Cerebellar cortex (tissue), 1 donor: ENCODE data around the gene ALAS1.

Experiments
- DNase-seq: peaks from one replicate; pipeline ENCODE4 v3.0.0-alpha.2; 2015; ENCODE audit warnings: low spot score

Gene ALAS1

DNA sequence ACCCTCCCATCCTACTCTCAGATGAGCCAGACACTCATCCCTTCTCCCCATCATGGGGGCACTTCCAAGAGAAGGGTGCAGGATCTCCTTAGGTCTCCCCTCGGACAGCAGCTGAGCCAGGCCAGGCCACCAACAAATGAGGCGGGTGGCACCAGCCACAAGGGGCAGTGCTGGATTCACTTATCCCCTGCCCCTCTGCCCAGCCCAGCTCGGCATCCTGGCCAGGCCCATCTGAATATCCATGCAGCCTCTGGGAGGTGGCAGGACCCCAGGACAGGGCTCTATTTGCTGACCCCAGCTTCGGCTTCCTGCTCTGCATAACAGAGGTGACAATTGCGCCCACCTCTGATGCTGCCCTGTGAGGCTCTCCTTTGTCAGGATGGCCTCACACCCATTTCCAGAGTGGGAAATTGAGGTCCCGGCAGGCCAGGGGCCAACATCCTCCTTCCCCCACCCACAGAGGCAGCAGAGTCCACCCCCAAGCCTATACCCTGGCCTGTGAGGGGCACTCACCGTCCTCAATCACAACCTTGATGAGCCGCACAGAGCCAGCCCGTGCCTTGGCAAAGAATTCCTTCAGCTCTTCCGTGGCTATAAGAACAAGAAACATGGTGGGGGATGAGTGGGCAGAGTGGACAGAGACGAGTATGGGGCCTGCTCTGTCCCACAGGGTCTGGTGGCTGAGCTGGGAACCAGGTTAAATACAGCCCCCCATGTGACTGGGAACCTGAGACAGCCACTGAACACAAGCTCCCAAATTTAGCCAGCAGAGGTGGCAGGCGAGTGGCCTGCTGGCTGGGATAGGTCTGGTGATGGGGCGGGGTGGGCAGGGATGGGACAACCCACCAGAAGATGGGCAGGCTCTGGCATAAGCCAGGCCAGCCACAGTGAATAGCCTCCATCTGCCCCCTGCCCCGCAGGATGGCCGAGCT is 36.8 kb downstream of the ALAS1 start:
- no peak for DNase-seq

DNA sequence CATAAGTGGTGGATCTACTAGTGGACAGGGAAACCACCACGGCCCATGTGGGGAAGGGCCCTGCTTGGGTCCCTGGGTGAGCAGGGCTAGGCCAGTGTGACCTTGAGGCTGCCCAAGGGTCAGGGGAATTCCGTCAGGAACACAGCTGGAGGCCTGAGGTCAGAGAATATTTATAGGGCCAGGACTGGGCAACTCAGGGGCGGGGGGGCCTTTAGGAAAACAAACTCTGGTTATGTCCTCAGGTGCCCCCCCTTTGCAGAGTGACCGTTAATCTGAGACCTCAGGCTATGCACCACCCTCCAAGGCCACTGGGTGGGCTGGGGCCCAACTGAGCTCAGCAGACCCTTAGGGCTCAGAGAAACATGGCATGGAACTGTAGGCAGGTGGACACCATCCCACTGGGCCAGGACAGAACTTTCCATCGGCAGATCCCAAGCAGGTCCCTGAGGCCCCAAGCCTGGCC is 38.5 kb downstream of the ALAS1 start:
- DNase-seq: no peak

DNA sequence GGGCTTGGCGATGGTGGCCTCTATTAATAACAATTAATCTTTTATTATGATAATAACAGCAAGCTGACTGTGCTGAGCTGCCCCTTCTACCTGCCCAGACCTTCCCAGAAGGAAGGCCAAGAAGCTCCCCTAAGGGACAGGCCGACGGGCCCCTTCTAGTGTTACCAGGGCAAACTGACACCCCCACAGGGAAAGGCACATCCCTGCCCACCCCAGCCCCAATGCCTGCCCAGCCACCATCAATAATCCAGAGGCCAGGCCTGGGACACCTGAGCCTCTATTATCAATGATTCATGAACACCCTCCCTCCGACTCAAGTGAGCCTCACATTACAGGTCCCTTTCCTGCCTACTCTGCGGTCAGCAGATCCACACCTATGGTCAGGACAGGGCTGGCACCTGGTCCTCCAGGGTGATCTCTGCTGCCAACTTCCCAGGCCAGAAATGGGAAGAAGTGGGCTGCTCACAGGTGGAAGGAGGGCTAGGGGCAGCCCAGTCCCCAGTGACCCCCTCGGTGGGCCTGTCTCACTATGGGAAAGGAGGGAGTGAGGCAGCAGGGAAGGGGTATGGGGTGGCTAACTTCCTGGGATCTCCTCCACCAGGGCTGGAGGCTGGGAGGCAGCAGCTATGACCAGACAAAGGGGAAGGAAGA is 39.2 kb downstream of the ALAS1 start:
- DNase-seq: no peak

DNA sequence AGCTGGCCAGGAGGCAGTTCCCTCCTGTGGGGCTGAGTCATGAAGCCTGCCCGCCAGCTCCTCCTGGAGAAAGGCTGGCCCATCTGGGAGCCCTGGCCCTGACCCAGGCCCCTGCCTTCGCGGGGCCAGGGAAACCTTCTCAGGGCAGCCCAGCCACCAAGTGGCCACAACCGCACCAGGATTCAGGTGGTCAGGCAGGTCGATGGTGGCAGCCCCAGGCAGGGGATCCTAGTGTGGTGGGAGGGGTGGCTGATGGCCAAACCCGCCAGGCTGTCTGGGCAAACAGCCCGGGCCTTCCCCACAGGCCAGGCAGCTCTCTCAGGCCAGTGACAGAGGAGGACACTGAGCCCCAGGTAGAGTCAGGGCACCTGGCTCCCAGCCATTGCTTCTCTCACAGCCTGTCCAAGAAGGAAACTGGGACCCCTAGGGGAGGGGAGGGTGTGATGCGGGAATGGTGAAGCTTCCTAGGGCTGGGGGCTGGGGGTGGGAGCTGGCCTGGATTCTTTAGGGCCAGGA is 39.8 kb downstream of the ALAS1 start:
- DNase-seq: peak; percentile 92

DNA sequence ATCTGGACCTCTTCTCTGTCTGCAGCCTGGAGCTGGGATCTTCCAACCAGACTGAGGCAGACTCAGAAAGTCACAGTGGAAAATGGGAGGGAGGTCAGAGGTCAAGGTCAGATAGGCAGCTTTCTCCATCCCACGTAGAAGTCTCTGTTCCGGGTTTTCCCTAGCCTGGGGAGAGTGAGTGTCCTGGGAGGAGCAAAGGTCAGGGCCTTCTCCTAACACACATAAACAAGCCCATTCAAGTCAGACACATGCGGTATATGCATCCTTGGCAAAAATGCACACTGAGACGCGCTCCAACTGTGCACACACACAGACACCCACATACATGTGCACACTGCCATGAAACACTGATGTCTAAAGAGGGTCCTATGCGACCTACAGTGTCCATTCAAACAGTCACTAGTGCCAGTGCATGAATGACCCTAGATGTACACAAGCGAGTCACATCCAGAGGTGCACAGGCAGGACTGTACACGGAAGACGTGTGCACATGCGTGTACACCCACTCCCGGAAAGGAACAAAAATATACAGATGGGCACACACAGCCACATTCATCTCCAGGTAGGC is 40.3 kb downstream of the ALAS1 start:
- DNase-seq: no peak

DNA sequence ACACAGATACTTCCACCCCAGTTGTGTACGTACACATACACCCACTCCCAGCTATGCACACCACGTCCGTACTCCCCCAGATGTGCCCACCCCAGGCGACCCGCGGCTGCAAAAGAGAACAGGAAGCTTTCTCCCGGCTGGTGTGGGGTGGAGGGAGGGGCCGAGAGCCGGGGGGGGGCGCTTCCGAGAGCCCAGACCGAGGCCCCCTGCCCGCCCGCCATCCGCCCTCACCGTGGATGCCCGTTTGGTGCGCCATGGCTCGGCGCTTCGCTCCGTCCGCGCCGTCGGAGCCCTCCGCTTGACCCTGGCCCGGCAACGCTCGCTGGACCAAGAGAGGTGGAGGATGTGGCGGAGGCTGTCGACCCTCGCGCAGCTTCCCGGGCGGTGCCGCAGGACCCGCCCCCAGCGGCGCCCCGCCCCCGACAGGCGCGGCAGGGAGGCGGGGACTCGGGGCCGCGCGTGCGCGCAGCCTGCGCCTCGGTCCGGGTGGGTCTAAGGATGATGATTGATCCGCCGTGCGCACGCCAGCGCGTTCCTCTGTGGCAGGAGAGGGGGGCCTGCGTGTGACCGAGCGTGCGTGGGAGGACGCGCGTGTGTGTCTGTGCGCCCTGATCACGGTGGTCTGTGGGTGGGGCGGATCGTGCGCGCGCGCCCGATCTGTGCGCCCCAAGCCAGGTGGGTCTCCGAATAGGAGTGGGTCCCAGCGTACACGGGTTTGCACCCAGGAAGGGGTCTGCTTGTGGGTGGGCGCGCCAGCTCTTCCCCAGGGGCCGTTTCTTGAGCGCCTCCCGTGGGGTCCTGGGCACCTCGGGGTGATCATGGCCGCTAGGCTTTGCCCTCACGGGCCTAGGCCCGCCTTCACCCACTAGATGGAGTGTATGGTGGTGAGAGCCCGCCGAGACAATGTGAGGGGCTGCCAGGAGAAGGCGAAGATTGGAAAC is 41.1 kb downstream of the ALAS1 start, which contains the start of gene TWF2:
TWF2 (minus strand) TSS at position 398 of the 941 bp plus-strand sequence; CDS start at position 256, 142 bp downstream.
- DNase-seq: peak; percentile 71

DNA sequence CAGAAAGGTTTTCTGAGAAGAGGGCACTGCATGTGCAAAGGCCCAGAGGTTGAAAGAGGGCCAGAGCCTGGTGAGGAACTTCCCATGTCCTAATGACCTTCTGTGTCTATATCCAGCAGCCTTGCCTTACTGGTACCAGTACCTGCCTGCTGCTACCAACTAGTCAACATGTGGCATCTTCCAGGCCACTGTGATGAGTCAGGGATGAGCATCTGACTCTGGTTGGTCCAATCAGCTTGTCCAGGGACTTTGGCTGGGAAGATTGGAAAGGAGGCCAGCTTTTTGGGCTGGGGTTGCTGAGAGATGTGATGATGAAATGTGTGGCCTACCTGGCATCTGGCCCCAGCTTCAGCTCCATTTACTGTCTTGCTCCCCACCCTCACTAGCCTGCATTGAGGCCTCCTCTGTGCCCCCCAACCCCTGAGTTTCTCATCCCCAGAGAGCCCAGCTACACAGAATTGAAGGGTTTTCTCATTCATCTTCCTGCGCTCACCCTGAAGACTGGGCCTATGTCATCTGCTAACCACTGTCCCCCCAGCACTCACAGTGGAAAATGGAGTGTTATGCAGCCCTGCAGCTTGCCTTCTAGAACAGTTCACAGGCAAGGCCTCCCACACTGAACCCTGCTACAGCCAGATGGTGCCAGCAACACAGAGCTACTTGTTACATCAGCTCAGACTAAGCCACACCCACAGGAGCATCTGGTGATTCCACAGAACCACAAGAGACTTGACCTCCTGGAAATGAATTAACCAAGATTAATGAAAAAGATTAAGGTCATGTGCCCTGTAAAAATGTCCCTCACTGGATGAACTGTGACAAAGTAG is 42.3 kb downstream of the ALAS1 start:
- peak; percentile 67 for DNase-seq

DNA sequence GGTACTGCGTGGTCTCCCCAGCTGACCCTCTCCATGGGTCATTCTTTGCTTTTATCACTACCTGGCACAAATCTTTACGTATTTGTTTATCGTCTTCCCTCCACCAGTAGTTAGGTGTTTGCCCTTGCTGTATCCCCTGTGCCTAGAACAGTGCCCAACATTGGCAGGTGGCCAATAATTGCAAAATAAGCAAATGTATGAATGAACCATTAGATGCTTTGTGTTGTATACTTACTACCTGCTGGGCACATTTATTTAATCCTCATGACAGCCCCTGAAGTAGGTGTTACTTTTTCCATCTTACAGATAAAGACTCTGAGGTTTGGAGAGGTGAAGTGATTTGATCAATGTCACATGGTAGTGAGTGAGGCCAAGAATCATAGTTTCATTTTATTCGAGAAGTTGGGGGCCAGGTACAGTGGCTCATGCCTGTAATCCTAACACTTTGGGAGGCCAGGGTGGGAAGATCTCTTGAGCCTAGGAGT is 43.0 kb downstream of the ALAS1 start:
- DNase-seq: no peak

DNA sequence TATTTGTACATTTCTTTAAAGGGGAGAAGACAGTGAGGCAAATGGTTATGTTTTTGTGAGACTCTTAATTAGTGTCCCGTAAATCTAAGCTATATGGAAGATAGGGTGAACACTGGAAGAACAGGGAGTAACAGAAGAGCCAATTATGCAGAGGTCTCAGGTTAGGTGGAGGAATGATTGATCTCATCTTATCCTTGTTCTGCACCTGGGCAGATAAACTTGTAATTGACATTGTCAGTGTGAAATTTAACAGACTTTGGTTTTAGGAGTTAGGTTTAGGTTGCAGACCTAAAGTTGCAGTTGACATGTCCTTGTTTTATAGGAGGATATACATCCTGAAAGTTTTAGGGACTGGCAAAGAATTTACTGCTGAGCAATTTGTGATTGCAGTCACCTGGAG is 44.1 kb downstream of the ALAS1 start:
- DNase-seq: no peak

DNA sequence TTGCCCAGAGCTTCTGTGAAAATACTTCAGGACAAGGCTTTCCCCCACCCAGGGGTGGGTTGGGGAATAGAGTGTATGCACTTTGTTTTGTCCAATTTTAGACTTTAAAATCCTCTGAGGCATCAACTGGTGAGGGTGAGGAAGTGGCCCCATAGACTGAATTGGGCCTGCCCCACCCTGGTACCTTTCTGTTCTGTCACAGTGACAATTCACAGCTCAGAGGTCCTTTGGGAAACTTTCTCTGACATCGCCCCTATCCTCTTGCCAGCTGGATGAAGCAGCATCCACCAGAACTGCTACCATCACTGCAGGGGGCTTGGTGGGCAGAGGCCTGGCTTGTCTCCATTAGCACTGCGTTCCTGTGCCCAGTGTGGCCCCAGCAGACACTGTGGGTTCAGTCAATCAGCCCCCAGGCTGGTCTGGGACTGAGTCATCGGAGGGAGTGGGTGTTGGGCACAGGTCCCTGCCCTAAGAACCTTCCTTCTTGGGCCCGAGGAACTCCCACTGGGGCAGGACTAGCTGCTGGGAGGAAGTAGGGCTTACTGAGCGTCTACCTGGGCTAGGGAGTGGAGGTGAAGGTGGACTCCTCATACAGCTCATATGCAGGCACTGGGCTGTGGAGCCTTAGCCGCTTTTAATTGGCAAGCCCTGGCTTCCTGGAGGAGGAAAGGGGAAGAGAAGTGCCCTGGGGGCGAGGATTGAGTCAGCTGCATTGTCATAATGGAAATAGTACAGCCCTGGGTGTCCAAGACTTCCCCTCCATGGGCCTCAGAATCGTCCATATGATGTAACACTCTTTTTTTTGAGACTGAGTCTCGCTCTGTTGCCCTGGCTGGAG is 46.0 kb downstream of the ALAS1 start:
- DNase-seq: no peak

DNA sequence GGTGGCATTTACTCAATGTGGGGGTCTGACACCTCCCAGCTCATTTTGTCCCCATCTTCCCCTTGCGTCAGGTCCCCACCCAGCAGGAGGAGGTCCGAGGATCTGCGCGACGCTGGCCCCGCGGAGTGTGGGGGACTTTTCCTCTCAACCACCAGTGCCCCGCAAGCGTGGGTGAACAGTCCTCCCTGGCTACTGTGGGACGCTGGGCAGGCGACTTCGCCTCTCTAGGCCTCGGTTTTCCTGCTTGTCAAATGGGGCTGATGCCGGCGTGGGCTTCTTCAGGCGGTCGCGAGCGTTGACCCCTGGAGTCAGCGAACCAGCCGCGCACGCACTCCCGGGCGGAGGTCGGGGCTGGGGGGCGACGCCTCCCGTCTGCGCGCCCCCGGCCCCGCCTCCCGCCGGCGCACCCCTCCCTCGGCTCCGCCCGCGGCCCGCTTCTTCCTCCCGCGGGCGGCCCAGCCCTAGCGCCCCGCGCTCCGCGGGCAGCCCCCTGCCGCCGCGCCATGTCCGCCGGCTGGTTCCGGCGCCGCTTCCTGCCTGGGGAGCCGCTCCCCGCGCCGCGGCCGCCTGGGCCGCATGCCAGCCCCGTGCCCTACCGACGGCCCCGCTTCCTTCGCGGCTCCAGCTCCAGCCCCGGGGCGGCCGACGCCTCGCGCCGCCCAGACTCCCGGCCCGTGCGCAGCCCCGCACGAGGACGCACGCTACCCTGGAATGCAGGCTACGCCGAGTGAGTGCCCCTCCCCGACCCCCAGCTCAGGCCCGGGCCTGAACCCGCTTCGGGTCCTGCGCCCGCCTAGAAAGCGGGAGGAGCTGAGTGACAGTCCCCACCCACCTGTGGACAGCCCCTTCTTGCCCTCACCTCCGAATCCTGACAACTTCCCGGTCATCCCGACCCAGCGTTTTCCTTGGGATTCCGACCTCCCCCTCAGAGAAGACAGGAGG is 47.6 kb downstream of the ALAS1 start, which contains the start of gene PPM1M:
PPM1M (plus strand) TSS at position 438 of the 942 bp plus-strand sequence; CDS start at position 504, 66 bp downstream.
- DNase-seq: no peak

DNA sequence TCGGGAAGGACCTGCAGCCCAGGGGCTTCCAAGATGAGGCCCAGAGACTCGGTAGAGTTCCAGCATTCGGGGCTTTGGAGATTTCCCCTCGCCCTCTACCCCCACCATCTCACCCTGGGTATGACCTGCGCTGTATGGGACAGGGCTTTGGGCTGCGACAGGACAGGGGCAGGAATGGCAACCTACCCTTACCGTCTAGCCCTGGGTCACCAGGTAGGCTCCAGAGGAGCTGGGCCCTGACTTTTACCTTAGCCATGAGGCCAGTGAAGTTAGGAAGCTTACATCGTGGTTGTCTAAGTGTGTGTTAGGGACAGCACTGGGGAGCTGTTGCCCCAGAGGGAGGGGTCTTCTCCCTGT is 48.3 kb downstream of the ALAS1 start:
- DNase-seq: no peak

DNA sequence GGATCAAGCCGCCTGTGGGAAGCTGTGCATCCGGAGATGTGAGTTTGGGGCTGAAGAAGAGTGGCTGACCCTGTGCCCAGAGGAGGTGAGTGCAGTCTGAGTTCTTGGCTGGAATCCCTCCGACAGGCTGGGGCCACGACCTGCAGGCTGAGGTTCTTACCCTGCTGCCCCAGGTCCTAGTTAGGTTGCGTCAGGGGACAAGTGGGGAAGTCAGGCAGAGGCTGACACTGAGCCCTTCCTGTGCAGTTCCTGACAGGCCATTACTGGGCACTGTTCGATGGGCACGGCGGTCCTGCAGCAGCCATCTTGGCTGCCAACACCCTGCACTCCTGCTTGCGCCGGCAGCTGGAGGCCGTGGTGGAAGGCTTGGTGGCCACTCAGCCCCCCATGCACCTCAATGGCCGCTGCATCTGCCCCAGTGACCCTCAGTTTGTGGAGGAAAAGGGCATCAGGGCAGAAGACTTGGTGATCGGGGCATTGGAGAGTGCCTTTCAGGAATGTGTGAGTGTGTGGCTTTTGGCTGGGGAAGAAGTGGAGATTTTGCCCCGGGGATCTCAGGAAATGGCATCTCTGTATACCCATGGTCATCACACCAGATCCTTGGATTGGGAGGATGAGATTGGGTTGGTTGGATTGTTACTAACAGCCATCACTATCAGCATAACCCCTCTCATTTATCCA is 48.9 kb downstream of the ALAS1 start:
- DNase-seq: no peak

DNA sequence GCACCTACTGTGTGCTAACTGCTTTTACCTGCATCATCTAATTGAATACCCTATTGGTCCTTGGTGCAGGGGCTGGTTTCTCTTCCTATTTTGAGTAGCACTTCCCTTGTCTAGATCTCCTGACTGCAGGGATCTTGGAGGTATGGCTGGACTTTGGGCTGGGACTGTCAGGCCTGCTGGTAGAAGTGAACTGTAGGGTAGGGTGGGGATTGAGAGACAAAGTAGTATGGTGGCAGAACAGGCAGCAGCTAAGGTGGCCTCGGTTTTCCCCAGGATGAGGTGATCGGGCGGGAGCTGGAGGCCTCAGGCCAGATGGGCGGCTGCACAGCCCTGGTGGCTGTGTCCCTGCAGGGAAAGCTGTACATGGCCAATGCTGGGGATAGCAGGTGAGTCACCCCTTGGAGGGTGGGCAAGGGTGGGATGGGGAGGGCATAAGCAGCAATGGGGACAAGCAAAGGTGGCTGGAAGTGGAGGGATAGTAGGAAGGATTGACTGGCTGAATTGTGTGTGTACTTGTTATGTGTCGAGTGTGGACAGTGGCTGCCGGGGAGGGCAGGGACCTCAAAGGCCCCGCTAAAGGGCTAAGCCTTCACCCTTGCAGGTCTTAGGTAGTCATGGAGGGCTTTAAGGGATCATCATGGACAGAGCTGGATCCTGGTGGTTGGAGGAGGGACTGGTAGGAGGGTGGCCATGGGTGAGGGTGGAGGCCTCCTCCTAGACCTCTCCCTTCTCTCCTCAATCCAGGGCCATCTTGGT is 49.6 kb downstream of the ALAS1 start:
- no peak for DNase-seq

DNA sequence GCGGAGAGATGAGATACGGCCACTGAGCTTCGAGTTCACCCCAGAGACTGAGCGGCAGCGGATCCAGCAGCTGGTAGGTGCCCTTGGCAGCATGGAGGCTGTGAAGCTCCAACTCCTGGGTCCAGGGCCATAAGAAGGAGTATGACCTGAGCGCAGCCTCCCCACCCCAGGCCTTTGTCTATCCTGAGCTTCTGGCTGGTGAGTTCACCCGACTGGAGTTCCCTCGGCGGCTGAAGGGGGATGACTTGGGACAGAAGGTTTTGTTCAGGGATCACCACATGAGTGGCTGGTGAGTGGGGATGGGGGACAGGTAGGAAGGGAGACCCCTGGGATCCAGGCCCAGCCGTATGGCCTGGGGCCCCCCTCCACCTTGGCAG is 50.2 kb downstream of the ALAS1 start:
- no peak for DNase-seq

DNA sequence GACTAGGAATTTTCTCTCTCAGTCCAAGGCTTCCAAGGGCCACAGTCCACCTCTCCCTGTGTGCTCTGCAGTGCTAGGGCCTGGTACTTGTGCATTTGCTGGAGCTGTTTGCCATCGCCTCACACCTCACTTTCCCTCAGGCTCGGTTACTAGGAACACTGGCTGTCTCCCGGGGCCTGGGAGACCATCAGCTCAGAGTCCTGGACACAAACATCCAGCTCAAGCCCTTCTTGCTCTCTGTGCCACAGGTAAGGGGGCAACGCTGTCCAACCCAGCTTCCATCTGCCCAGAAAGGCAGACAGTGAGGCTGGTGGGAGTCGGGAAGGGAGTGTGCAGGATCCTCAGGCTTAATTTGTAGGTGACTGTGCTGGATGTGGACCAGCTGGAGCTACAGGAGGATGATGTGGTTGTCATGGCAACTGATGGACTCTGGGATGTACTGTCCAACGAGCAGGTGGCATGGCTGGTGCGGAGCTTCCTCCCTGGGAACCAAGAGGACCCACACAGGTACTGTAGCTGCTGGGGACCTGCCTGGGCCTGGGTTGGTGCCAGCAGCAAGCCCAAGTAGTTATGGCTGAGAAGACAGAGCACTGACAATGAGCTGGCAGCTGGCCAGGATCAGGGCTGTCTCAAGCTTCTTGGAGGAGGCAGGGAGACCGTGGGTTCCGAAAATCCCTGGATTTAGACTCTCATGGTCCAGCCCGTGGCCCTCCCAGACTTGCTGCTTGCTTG is 51.0 kb downstream of the ALAS1 start:
- peak; percentile 96 for DNase-seq
